Measurements from ENCODE around the gene BTG2.

The BTG2 gene

GRCh38 chr1:203338335-203339036 is 33.2 kb downstream of the BTG2 start:
- Histone ChIP-seq H3K4me2 (ENCODE audit: low read depth, low read length, poor library complexity, severe bottlenecking) (no peak overlapping the region), H3K9me2 (replicated peaks; ENCODE audit: insufficient read depth, low read length) (no peaks in the 10 kb centered on the region), H3K9ac (ENCODE audit: low read length) (peak overlapping the region; percentile 25; the same call in 1 of the 2 replicates), H3K36me3 (ENCODE audit: low read length) (no peaks in the 10 kb centered on the region), H3F3A (ENCODE audit: insufficient read depth) (0 out of 2 replicates have a peak, but pooled peaks cover 5% of the 10 kb centered on the region), H3K79me2 (ENCODE audit: insufficient read depth, low read length) (no peaks in the 10 kb centered on the region), H4K20me1 (ENCODE audit: low read depth, low read length) (no peaks in the 10 kb centered on the region), H3K4me3 (ENCODE audit: insufficient read depth, low read length, poor library complexity, severe bottlenecking) (no peak overlapping the region), H3K27ac (ENCODE audit: low read depth, low read length) (0 out of 2 replicates have a peak overlapping the region, but pooled peaks have one; percentile 0), H3K27me3 (ENCODE audit: low read length) (no peaks in the 10 kb centered on the region), H2AFZ (ENCODE audit: low read depth, low read length, severe bottlenecking) (no peak overlapping the region), H3K9me3 (ENCODE audit: insufficient read depth, low read length) (no peaks in the 10 kb centered on the region)
- no peak for TF ChIP-seq EZH2phosphoT487 (conservative IDR thresholded peaks at IDR 0.05; ENCODE audit: low read length)
- TF ChIP-seq CTCF (IDR thresholded peaks at IDR 0.05; ENCODE audit: insufficient read depth, low read length, poor library complexity, severe bottlenecking) = peak; percentile 49

- no peaks in the 10 kb centered on the region for H3K36me3 ChIP-seq (ENCODE audit: low read length)
- no peaks in the 10 kb centered on the region for H3K9me3 ChIP-seq (ENCODE audit: insufficient read depth, low read length)
- 0 out of 2 replicates have a peak, but pooled peaks cover 5% of the 10 kb centered on the region for H3F3A ChIP-seq (ENCODE audit: insufficient read depth)
- no peak overlapping the region for H3K4me2 ChIP-seq (ENCODE audit: low read depth, low read length, poor library complexity, severe bottlenecking)
- no peaks in the 10 kb centered on the region for H3K9me2 ChIP-seq (replicated peaks; ENCODE audit: insufficient read depth, low read length)
- H3K79me2 ChIP-seq (ENCODE audit: insufficient read depth, low read length) = no peaks in the 10 kb centered on the region
- H4K20me1 ChIP-seq (ENCODE audit: low read depth, low read length) = no peaks in the 10 kb centered on the region
- no peak overlapping the region for H2AFZ ChIP-seq (ENCODE audit: low read depth, low read length, severe bottlenecking)
- no peaks in the 10 kb centered on the region for H3K27me3 ChIP-seq (ENCODE audit: low read length)
- H3K27ac ChIP-seq (ENCODE audit: low read depth, low read length) = peak overlapping the region; percentile 43
- H3K9ac ChIP-seq (ENCODE audit: low read length) = peak overlapping the region; percentile 26
- no peak overlapping the region for H3K4me3 ChIP-seq (ENCODE audit: insufficient read depth, low read length, poor library complexity, severe bottlenecking)
- TF ChIP-seq EZH2phosphoT487 (conservative IDR thresholded peaks at IDR 0.05; ENCODE audit: low read length) (no peak), CTCF (IDR thresholded peaks at IDR 0.05; ENCODE audit: insufficient read depth, low read length, poor library complexity, severe bottlenecking) (peak; percentile 84)
Measured at GRCh38 chr1:203340112-203340790, 34.9 kb downstream of the BTG2 start.

- Histone ChIP-seq H3F3A (ENCODE audit: insufficient read depth) (0 out of 2 replicates have a peak, but pooled peaks cover 5% of the 10 kb centered on the region), H3K4me3 (ENCODE audit: insufficient read depth, low read length, poor library complexity, severe bottlenecking) (no peak overlapping the region), H3K36me3 (ENCODE audit: low read length) (no peaks in the 10 kb centered on the region), H3K27me3 (ENCODE audit: low read length) (no peaks in the 10 kb centered on the region), H2AFZ (ENCODE audit: low read depth, low read length, severe bottlenecking) (no peak overlapping the region), H3K9ac (ENCODE audit: low read length) (0 out of 2 replicates have a peak overlapping the region, but pooled peaks have one; percentile 26), H3K27ac (ENCODE audit: low read depth, low read length) (no peak overlapping the region), H3K79me2 (ENCODE audit: insufficient read depth, low read length) (no peaks in the 10 kb centered on the region), H3K4me2 (ENCODE audit: low read depth, low read length, poor library complexity, severe bottlenecking) (no peak overlapping the region), H3K9me2 (replicated peaks; ENCODE audit: insufficient read depth, low read length) (no peaks in the 10 kb centered on the region), H3K9me3 (ENCODE audit: insufficient read depth, low read length) (no peaks in the 10 kb centered on the region), H4K20me1 (ENCODE audit: low read depth, low read length) (no peaks in the 10 kb centered on the region)
- TF ChIP-seq EZH2phosphoT487 (conservative IDR thresholded peaks at IDR 0.05; ENCODE audit: low read length) = no peak
- peak; percentile 79 for TF ChIP-seq CTCF (IDR thresholded peaks at IDR 0.05; ENCODE audit: insufficient read depth, low read length, poor library complexity, severe bottlenecking)
Measured at GRCh38 chr1:203342192-203342940, 37.0 kb downstream of the BTG2 start.
